ENCODE results near the gene GALNT11. TPM values are rescaled to one million over a fixed set of nuclear protein-coding genes. Genes with fewer than 3 reads are reported as not detected.
A peak's percentile ranks its signal among the peaks of the same experiment; 100 is the strongest.

Gene GALNT11
- polyA plus RNA-seq, 1 donor (not counting 4 experiments of a cell fraction or from before 2014, with no cell fraction given), result 42.3 TPM

DNA sequence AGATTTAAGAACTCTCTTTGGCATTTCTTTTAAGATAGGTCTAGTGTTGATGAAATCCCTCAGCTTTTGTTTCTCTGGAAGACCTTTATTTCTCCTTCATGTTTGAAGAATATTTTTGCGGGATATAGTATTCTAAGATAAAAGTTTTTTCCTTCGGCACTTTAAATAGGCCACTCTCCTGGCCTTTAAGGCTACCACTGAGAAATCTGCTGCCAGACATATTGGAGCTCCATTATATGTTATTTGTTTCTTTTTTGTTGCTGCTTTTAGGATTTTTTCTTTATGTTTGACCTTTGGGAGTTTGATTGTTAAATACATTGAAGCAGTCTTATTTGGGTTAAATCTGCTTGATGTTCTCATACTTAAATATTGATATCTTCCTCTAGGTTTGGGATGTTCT, 22.6 kb downstream of the GALNT11 start:
- FAIRE-seq, result no peak
- H3K4me3 ChIP-seq (ENCODE audit: control insufficient read depth in 2 of 3, extremely low read depth in 1 of 3, insufficient read depth in 2 of 3, low read depth in 1 of 3, low read length in 3 of 3), result no peak overlapping the region
- no peak overlapping the region for H3K4me2 ChIP-seq (ENCODE audit: control insufficient read depth, extremely low read depth, insufficient read depth, low read depth, low read length)
- H3K9me1 ChIP-seq (ENCODE audit: control insufficient read depth, extremely low read depth, insufficient read depth, low read length), result no peaks in the 10 kb centered on the region
- no peaks in the 10 kb centered on the region for H3K9me3 ChIP-seq (ENCODE audit: control insufficient read depth, low read depth, low read length)
- DNase-seq (ENCODE audit: low read depth, low spot score), result no peak
- peaks cover 14% of the 10 kb centered on the region for H3K4me1 ChIP-seq (ENCODE audit: control insufficient read depth, extremely low read depth, insufficient read depth, low read length)
- no peak overlapping the region for H3K9ac ChIP-seq (ENCODE audit: control insufficient read depth, extremely low read depth, insufficient read depth, low read length)
- no peak overlapping the region for H2AFZ ChIP-seq (ENCODE audit: control insufficient read depth, low read length)
- dilution Hi-C loops (cut with MboI; ENCODE audit: extremely low pct_ligation_motif_present, low sequenced_read_pairs), result no loop called here
- H3K27ac ChIP-seq (ENCODE audit: control insufficient read depth, insufficient read depth, low read length), result no peak overlapping the region
- TF ChIP-seq EZH2 (IDR thresholded peaks at IDR 0.05; ENCODE audit: low read length), result no peak
- TF ChIP-seq, protein P1, sequence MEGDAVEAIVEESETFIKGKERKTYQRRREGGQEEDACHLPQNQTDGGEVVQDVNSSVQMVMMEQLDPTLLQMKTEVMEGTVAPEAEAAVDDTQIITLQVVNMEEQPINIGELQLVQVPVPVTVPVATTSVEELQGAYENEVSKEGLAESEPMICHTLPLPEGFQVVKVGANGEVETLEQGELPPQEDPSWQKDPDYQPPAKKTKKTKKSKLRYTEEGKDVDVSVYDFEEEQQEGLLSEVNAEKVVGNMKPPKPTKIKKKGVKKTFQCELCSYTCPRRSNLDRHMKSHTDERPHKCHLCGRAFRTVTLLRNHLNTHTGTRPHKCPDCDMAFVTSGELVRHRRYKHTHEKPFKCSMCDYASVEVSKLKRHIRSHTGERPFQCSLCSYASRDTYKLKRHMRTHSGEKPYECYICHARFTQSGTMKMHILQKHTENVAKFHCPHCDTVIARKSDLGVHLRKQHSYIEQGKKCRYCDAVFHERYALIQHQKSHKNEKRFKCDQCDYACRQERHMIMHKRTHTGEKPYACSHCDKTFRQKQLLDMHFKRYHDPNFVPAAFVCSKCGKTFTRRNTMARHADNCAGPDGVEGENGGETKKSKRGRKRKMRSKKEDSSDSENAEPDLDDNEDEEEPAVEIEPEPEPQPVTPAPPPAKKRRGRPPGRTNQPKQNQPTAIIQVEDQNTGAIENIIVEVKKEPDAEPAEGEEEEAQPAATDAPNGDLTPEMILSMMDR (optimal IDR thresholded peaks at IDR 0.05 in 1 of 3, IDR thresholded peaks at IDR 0.05 in 1 of 3, conservative IDR thresholded peaks at IDR 0.05 in 1 of 3; ENCODE audit: extremely low read depth in 1 of 3, insufficient read depth in 2 of 3, low read length in 3 of 3), result no peak
- no peaks in the 10 kb centered on the region for H3K36me3 ChIP-seq (ENCODE audit: control insufficient read depth in 2 of 2, extremely low read depth in 1 of 2, insufficient read depth in 2 of 2, low read length in 2 of 2)
- H3K27me3 ChIP-seq (ENCODE audit: control insufficient read depth, extremely low read depth, insufficient read depth, low read length), result no peaks in the 10 kb centered on the region
- peaks cover 21% of the 10 kb centered on the region for H3K79me2 ChIP-seq (ENCODE audit: control insufficient read depth, insufficient read depth, low read length)
- H4K20me1 ChIP-seq (ENCODE audit: control insufficient read depth, extremely low read depth, insufficient read depth, low read length), result no peaks in the 10 kb centered on the region

DNA sequence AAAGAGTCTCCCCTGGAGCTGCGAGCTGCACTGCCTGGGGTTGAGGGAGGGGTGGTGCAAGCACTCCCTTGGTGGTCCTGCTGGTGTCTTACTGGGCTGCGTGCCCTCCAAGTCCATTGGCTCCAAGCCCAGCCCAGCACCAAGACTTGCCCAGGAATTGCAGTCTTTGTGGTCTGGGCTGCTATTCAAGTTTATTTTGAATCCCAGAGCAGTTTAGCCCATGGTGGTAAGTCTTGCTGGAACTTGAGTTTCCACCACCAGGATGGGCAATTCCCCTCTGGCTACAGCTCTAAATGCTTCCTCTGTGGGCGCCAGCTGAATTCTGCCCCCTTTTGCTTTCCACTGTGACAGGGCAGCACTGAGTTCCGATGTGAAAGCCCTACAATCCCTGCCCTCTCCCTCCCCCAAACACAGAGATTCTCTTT, 25.1 kb downstream of the GALNT11 start:
- TF ChIP-seq EZH2 (IDR thresholded peaks at IDR 0.05; ENCODE audit: low read length), result no peak
- TF ChIP-seq, protein P1 (optimal IDR thresholded peaks at IDR 0.05 in 1 of 3, IDR thresholded peaks at IDR 0.05 in 1 of 3, conservative IDR thresholded peaks at IDR 0.05 in 1 of 3; ENCODE audit: extremely low read depth in 1 of 3, insufficient read depth in 2 of 3, low read length in 3 of 3), result no peak
- H3K4me1 ChIP-seq (ENCODE audit: control insufficient read depth, extremely low read depth, insufficient read depth, low read length), result peaks cover 9% of the 10 kb centered on the region
- no peaks in the 10 kb centered on the region for H3K27me3 ChIP-seq (ENCODE audit: control insufficient read depth, extremely low read depth, insufficient read depth, low read length)
- H4K20me1 ChIP-seq (ENCODE audit: control insufficient read depth, extremely low read depth, insufficient read depth, low read length), result no peaks in the 10 kb centered on the region
- no peaks in the 10 kb centered on the region for H3K9me1 ChIP-seq (ENCODE audit: control insufficient read depth, extremely low read depth, insufficient read depth, low read length)
- no peak for FAIRE-seq
- no peak for DNase-seq (ENCODE audit: low read depth, low spot score)
- no peaks in the 10 kb centered on the region for H3K9me3 ChIP-seq (ENCODE audit: control insufficient read depth, low read depth, low read length)
- H3K4me2 ChIP-seq (ENCODE audit: control insufficient read depth, extremely low read depth, insufficient read depth, low read depth, low read length), result peak overlapping the region; percentile 24
- no peaks in the 10 kb centered on the region for H3K36me3 ChIP-seq (ENCODE audit: control insufficient read depth in 2 of 2, extremely low read depth in 1 of 2, insufficient read depth in 2 of 2, low read length in 2 of 2)
- no peak overlapping the region for H3K9ac ChIP-seq (ENCODE audit: control insufficient read depth, extremely low read depth, insufficient read depth, low read length)
- no peak overlapping the region for H2AFZ ChIP-seq (ENCODE audit: control insufficient read depth, low read length)
- H3K27ac ChIP-seq (ENCODE audit: control insufficient read depth, insufficient read depth, low read length), result no peak overlapping the region
- dilution Hi-C loops (cut with MboI; ENCODE audit: extremely low pct_ligation_motif_present, low sequenced_read_pairs), result no loop called here
- peaks cover 16% of the 10 kb centered on the region for H3K79me2 ChIP-seq (ENCODE audit: control insufficient read depth, insufficient read depth, low read length)
- H3K4me3 ChIP-seq (ENCODE audit: control insufficient read depth in 2 of 3, extremely low read depth in 1 of 3, insufficient read depth in 2 of 3, low read depth in 1 of 3, low read length in 3 of 3), result no peak overlapping the region
